ENCODE data around the gene GRHL1. TPM values are rescaled to one million over a fixed set of nuclear protein-coding genes. Genes with fewer than 3 reads are reported as not detected.

The GRHL1 gene
- total and polyA plus RNA-seq, 9 of the 15 experiments (the other 6 are each of a cell fraction or from before 2014, with no cell fraction given) = 1.7 to 6.1 (median 4.7) TPM

GRCh38 chr2:9914384-9915065 is 37.0 kb upstream of the GRHL1 start (continued):
- no peak for TF ChIP-seq ZNF124 (CRISPR knock-in tag; IDR thresholded peaks at IDR 0.05)
- TF ChIP-seq ELK1 (CRISPR knock-in tag; IDR thresholded peaks at IDR 0.05) = no peak
- TF ChIP-seq ZNF780A (CRISPR knock-in tag; IDR thresholded peaks at IDR 0.05) = no peak
- TF ChIP-seq USF1 (CRISPR knock-in tag; IDR thresholded peaks at IDR 0.05) = peak; percentile 76
- TF ChIP-seq ZNF12 (CRISPR knock-in tag; IDR thresholded peaks at IDR 0.05) = no peak
- no peak for TF ChIP-seq ATF6 (CRISPR knock-in tag; IDR thresholded peaks at IDR 0.05)
- no peak for TF ChIP-seq KAT2B (IDR thresholded peaks at IDR 0.05; ENCODE audit: low read depth, low read length)
- no peak for TF ChIP-seq USF2 (CRISPR knock-in tag; IDR thresholded peaks at IDR 0.05)
- TF ChIP-seq EGR1 (conservative IDR thresholded peaks at IDR 0.05) = no peak; the same call in 1 of the 2 replicates
- peak; percentile 40 for TF ChIP-seq CTCFL (IDR thresholded peaks at IDR 0.05; ENCODE audit: borderline replicate concordance, insufficient read depth, low read depth, low read length, poor library complexity, severe bottlenecking)
- no peak for TF ChIP-seq ZBTB34 (CRISPR knock-in tag; IDR thresholded peaks at IDR 0.05)
- no peak for TF ChIP-seq ZNF398 (CRISPR knock-in tag; IDR thresholded peaks at IDR 0.05)
- peak; percentile 52; the same call in 1 of the 2 replicates for TF ChIP-seq SOX6 (IDR thresholded peaks at IDR 0.05)
- 0 out of 2 replicates have a peak, but pooled peaks have one; percentile 31 for TF ChIP-seq MAFG (tag; conservative IDR thresholded peaks at IDR 0.05)
- no peak for TF ChIP-seq JUNB (CRISPR knock-in tag; conservative IDR thresholded peaks at IDR 0.05)
- no peak for TF ChIP-seq POLR3G (IDR thresholded peaks at IDR 0.05; ENCODE audit: extremely low read depth, insufficient read length, insufficient replicate concordance)
- peak; percentile 70 for TF ChIP-seq SMARCE1 (IDR thresholded peaks at IDR 0.05)

Data from K562 (cell line).